ENCODE data around the gene RPS6KC1.
A peak's percentile ranks its signal among the peaks of the same experiment; 100 is the strongest.

The RPS6KC1 gene

GRCh38 chr1:213242883-213243282, 191.8 kb downstream of the RPS6KC1 start:
- DNase-seq (ENCODE audit: low read depth): no peak

DNA sequence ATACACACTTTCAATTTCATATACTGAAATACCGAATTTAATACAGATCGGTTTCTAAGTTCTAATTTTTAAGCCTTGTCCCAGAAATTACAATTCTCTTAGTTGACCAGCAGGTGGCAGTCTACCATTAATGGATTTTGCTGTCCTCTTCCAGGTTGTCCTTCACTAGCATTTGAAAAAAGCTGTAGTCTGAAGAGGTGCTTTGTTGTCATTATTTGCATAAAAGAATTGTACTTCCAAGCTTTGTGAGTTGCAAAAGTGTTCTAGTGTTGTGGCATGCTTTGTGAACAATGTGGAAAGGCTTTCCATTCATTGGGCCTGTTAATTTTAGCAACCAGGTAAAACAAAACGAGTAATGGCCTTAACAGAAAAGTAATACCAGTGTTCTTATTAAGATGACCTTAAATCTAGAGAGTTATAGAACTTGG, 193.6 kb downstream of the RPS6KC1 start:
- no peak for DNase-seq (ENCODE audit: low read depth)

DNA sequence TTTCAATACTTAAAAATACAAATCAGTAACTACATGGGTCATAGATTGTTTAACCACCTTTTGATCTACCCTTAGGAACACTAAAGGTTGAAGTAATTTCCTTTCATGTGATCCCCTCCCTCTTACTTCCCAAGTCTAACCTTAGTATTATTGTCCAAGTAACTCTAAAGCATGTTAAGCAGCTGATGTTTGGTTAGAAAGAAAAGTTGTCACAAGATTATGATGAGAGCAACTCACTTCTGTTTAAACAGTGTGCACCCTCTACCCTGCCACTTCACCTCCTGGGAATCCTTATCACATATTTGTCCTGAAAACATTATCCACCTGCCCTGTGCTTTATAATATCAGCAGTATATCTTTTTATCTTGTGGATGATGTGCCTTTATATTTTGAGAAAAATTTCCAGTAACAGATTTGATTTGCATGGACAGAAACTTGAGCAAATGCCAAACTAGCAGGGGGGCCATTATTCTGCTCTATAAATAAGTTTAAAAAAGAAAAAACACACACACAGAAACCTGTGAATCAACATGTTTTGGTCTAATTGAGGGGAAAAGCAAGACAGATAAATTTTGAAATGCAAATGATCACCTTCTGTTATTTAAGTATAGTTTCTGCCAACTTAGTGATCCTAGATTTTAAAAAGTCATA, 194.3 kb downstream of the RPS6KC1 start:
- no peak for DNase-seq (ENCODE audit: low read depth)

DNA sequence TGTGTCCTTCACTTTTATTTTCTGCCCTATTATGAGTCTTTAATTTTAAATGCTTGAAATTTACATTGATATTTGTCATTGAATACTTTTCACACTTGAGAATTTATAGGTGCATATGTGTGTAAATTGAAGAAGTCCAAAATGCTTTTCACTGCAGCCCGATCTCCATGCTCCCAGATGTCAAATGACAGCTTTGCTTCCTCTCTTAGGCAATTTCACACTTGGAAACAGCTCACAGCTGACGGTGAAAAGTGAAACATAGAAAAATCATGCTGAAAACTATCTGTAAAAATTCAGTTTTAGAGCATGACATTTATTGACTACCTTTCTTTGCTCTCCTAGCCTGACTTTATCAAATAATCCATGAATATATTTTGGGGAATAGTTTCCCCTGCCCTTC, 196.0 kb downstream of the RPS6KC1 start:
- no peak for DNase-seq (ENCODE audit: low read depth)

- no peak for DNase-seq (ENCODE audit: low read depth)
These were observed 198.4 kb downstream of the RPS6KC1 start for GRCh38 chr1:213249395-213249794.

DNA sequence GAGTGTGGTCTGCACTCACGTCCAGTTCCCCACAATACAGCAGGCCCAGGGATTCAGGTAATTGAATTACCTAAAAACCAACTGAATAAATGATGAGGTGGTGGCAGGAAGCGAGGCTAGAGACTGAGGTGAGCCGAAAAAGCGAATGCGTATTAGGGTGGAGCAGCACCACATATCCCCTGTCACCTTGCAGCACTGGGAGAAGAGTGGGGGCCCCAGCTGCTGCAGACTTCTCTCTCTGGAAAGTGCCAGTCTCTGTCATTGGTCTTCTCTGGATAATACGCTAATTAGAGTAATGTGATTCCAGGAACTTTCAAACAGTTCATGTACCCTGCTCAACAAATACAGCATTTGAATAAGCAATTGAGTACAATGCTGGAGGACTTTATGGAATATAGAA, 199.0 kb downstream of the RPS6KC1 start:
- no peak for DNase-seq (ENCODE audit: low read depth)

DNA sequence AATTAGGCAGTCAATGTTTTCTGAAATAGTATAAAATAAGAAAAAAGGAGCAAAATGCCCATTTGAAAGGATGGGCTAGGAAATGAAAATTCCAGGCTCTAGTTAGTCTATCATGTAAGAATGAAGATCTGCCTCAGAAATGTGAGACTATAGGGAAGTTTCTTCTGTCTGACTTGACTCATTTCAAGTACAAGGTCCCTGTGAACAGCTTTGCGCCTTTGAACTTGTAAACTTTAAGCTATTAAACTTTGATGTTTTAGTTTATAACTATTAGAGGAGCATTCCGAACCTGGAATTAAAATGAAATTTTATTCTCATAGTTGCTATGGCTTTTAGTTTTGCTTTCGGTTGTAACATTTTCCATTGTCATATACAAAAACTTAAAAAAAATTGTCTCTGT, 199.4 kb downstream of the RPS6KC1 start:
- DNase-seq (ENCODE audit: low read depth): no peak

GRCh38 chr1:213251972-213252371, 200.9 kb downstream of the RPS6KC1 start:
- no peak for DNase-seq (ENCODE audit: low read depth)

DNA sequence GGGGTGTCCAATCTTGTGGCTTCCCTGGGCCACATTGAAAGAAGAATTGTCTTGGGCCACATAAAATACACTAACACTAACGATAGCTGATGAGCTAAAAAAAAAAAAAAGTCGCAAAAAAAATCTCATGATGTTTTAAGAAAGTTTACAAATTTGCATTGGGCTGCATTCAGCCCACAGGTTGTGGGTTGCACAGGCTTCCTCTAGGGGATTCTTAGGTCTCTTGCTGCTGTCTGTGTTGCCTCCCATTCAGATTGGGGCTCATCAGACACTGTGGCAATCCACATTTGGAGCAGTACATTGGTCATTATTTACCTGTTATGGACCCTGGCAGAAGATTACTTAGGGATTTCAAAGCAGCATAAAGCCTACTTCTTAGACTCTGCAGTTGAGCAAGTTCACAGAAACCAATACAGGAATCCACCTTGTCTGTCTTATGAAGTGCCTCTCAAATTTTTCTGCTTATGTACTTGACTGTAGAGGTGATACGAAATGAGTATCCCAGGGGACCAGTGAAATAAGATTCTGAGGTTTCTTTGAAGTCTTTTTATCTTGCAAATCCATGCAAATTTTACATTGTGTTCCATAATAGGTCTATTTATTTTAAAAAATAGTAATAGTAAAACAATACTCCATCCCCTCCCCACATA, 205.5 kb downstream of the RPS6KC1 start:
- no peak for DNase-seq (ENCODE audit: low read depth)

- DNase-seq (ENCODE audit: low read depth): no peak
These were observed 209.5 kb downstream of the RPS6KC1 start for GRCh38 chr1:213260311-213261075.

DNA sequence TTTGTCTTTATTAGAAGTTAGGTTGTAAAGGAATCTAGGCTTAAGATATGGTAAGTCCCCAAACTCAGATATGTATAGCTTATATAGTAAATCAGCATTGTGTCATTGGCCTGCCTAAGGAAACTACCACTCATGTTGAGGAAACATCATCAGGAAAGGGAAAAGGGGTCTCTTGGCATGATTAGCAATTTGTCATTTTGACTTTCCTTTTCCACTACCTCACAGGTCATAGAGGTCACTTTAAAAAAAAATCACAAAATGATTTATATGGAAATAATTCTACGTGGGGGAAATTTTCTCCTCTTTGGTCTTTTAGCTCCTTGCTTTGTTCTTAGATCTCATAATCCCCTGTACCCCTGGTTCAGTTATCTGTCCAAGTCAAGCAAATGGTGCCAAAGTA, 213.5 kb downstream of the RPS6KC1 start:
- no peak for DNase-seq (ENCODE audit: low read depth)

DNA sequence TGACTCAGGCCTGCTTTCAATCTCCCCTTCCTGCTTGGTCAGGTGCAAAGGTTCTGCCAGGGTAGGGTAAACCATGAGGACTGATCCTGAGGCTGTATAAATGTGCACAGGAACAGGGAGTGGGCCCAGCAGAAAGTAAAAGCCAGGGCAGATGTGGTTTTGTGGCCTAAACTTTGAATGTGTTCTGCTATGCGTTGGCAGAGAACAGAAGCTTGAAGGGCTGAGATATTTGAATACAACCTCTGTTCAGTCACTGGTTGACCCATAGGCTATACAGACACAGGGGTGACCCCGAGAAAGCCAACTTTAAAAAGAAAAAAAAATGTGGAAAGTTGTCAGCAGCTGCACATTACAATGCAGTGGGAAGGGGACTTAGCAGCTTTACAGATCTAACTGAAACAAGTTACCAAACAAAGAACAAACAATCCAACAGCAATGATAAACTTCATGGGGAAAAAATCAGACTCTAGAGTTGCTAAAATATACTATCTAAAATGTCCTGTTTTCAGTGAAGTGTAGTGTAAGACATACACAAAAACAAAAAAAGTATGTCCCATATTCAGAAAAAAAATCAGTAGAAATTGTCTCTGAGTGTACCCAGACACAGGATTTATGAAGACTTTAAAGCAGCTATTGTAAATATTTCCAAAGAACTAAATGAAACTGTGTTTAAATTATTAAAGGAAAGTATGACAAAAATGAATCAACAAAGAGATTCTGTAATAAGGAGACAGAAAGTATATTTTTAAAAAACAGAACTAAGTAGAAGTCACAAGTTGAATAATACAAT, 216.1 kb downstream of the RPS6KC1 start:
- DNase-seq (ENCODE audit: low read depth): no peak

DNA sequence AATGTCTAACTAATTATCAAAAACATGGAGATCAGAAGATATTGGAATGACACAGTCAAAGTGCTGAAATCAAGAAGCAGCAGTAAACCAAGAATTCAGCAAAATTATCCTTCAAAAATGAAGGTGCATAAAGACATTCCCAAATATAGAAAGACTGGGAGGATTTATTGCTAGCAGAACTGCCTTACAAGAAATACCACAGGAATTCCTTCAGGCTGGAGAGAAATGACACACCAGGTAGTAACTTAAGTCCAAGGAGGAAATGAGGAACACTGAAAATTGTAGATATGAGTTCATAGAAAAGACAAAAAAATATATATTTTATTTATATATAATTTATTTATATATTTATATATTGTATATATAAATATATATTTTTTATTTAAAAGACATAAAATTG, 217.2 kb downstream of the RPS6KC1 start:
- no peak for DNase-seq (ENCODE audit: low read depth)

DNA sequence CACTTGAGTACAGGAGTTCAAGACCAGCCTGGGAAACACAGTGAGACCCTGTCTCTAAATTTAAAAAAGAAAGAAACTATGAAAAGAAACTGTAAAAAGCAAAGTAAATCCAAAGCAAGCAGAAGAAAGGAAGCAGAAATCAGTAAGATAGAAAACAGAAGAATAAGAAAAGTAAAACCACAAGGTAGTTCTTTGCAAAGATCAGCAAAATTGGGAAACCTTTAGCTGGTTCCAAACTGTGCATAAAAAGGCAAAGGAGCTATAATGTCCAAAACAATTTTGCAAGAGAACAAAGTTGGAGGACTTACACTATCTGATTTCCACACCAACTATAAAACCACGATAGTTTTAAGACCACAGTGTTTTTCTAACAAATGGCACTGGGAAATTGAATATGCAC, 218.8 kb downstream of the RPS6KC1 start:
- no peak for DNase-seq (ENCODE audit: low read depth)

DNA sequence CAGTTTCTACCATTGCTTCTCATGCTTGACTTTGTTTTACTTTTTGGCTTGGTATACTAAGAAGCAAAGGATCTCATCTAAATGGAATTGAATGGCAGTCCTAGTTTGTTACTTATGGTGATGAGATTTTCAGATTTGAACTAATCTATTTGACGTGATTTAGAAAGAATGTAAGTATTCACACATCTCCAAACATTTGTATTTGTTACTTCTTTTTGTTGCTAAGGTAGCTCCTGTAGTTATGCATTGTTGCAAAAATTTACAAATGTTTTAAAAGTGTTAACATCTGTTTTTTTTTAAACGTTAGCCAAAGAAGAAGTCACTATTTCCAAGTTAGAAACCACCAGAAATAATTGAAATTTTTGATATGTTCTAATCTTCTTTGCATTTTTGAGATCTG, 222.5 kb downstream of the RPS6KC1 start:
- DNase-seq (ENCODE audit: low read depth): peak; percentile 80

- no peak for DNase-seq (ENCODE audit: low read depth)
These were observed 223.1 kb downstream of the RPS6KC1 start for GRCh38 chr1:213274140-213274539.

- no peak for DNase-seq (ENCODE audit: low read depth)
These were observed 224.3 kb downstream of the RPS6KC1 start for GRCh38 chr1:213275293-213275692.

- no peak for DNase-seq (ENCODE audit: low read depth)
These were observed 225.2 kb downstream of the RPS6KC1 start for GRCh38 chr1:213276236-213276635.

DNA sequence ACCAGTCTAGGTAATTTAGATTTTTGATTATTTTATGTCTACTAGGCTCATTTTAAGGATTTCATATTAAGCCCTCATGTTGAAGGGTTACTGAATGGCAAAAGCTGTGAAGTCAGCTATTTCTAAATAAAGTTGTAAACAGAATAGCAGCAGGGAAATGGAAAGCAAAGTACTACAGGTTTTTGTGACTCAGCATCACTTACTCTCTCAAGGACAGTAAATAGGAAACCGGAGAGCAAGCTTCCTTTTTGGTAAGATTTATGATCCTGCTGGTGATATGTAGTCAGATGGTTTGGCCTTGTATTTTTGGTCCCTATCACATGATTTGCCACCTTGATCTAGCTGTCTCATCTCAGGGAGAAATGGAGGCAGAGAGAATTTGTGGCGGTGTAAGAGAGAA, 226.0 kb downstream of the RPS6KC1 start:
- DNase-seq (ENCODE audit: low read depth): no peak

DNA sequence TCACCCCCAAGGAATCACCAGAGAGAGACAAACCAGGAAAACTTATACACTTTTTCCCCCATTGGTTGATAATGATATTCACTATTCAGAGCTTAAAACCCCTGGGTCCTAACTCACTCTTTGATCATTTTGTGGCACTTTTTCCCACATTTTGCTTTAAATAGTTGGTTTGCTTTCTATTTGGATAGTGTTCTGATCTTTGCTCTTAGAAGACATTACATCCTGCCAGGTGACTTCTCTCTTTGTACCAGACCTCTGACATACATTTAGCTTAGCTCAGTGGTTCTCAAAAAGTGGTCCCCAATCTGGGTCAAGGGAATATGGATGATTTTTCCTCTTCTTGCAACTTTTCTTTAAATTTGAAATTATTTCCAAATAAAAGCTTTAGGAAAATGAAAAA, 228.4 kb downstream of the RPS6KC1 start:
- DNase-seq (ENCODE audit: low read depth): no peak

DNA sequence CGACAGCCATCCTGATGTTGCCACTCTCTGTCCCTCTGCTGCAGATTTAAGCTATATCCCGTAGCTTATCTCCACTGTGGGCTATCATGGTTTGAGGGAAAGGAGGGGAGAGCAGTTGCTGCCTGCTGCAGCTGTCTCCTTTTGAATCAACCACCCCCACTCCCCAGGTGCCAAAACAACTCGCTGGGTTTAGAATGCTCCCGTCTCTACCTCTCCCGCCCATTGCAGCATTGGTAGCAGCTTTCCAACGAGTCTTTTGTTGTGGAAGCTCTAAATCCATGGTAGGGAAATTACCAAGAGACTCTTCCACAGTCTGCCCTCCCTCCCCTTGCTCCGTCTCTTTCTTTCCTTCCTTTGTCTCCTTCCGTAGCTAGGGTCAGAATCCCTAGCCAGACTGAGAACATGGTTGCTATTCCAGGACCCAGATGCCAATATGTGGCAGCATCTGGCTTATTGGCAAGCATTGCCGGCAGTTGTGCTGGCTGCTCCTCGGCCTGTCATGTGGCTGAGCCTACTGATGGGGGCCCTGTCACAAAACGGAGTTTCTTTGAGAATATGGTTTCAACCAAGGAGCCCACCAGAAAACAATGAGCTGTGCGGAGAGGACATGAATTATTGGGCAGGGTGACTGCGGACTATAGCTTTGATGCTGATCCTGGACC, 230.7 kb downstream of the RPS6KC1 start:
- no peak for DNase-seq (ENCODE audit: low read depth)

GRCh38 chr1:213284626-213285025, 233.6 kb downstream of the RPS6KC1 start:
- peak; percentile 57 for DNase-seq (ENCODE audit: low read depth)

Data from GM04503 (cell line).